Erythroblast (primary cell): ENCODE results near the gene DLX2.

ENCODE experiments used
- GATA1 ChIP-seq: IDR thresholded peaks from 2 replicates; pipeline ENCODE4 v1.6.1; 2011; ENCODE audit warnings: low read depth, mild to moderate bottlenecking, control low read depth, low read length, moderate library complexity
- POLR2A ChIP-seq: IDR thresholded peaks from 2 replicates; pipeline ENCODE4 v1.6.1; 2011; ENCODE audit warnings: mild to moderate bottlenecking, low read length

GRCh38 chr2:172087207-172087779 is 15.4 kb downstream of the DLX2 start:
- TF ChIP-seq POLR2A (no peak), GATA1 (no peak)
